ENCODE results near the gene SLC16A12. TPM values are rescaled to one million over a fixed set of nuclear protein-coding genes. Genes with fewer than 3 reads are reported as not detected.

The SLC16A12 gene
- total RNA-seq, 4 donors from 2014 or later: 25.4 to 137 (median 35.3) TPM

DNA sequence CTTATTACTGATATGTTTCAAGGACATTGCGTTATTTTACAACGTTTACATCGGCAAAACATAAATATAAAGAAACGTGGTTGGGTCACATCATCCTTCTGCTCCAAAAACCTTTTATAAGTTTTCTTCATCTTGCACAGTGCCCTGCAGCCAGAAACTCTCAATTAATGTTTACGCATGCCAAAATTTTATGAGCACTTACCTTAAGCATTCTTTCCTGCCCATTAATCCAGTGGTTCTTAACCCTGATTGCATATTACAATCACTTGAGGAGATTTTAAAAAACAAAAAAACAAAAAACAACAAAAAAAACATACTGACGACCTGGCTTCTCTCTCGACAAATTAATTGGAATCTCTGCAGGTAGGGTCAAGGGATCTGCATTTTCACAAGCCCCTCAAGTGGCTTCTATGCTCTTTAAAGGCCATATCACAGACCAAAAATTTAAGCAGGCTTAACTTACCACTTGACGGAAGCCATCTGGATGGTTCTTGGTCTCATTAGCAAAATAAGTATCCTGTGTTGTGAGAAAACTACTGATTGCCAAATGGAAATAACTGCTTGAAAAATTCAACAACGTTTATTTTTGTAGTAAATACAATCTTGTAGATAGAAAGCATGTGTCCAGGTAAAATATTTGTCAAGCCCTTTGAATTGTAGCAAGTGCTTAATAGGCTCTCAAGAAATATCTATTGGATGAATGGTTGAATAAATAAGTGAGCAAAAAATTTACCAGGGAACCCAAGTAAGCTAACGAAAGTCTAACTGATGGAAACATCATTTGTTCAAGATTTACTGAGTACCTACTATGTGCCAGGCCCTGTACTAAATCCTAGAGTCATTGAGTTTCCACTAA is 30.9 kb upstream of the SLC16A12 start:
- no peaks in the 10 kb centered on the region for H3K36me3 ChIP-seq
- DNase-seq: no peak
- peak overlapping the region in 2 of 3 donors; percentile 15 to 31 for H3K27ac ChIP-seq
- H3K4me1 ChIP-seq: peaks cover 4 to 13% of the 10 kb centered on the region in 2 donors
- WGBS, 2 donors: 66 to 71% methylated on average over 10 of the region's 10 CpGs
- intact Hi-C loops (cut with DNase I): loop anchor here (10.0 kb wide), 1 partner anchor 542 kb away; no protein-coding TSS in a partner anchor
- H3K9me3 ChIP-seq: no peaks in the 10 kb centered on the region
- H3K4me3 ChIP-seq (replicated peaks in 1 of 3): no peak overlapping the region
- no peak for TF ChIP-seq POLR2A (IDR thresholded peaks at IDR 0.05)
- no peak for TF ChIP-seq CTCF (IDR thresholded peaks at IDR 0.05)
- H3K27me3 ChIP-seq: no peaks in the 10 kb centered on the region

GRCh38 chr10:89565180-89565579 is 29.8 kb upstream of the SLC16A12 start:
- TF ChIP-seq POLR2A (IDR thresholded peaks at IDR 0.05): no peak
- no peak for TF ChIP-seq CTCF (IDR thresholded peaks at IDR 0.05)
- 76 to 83% methylated on average over 1 of the region's 1 CpG for whole genome bisulfite sequencing, 2 donors
- Histone ChIP-seq H3K36me3 (no peaks in the 10 kb centered on the region), H3K27me3 (no peaks in the 10 kb centered on the region), H3K4me3 (replicated peaks in 1 of 3) (no peak overlapping the region), H3K27ac (no peak overlapping the region), H3K9me3 (no peaks in the 10 kb centered on the region), H3K4me1 (peaks cover 4 to 13% of the 10 kb centered on the region in 2 donors)
- no peak for DNase-seq
- intact Hi-C loops (cut with DNase I): loop anchor here (10.0 kb wide), 1 partner anchor 540 kb away; no protein-coding TSS in a partner anchor

- Histone ChIP-seq H3K27ac (no peak overlapping the region), H3K4me1 (peaks cover 4 to 13% of the 10 kb centered on the region in 2 donors), H3K9me3 (no peaks in the 10 kb centered on the region), H3K4me3 (replicated peaks in 1 of 3) (no peak overlapping the region), H3K36me3 (no peaks in the 10 kb centered on the region), H3K27me3 (no peaks in the 10 kb centered on the region)
- no peak for DNase-seq
- peak; percentile 33 to 92 (median 68) for TF ChIP-seq CTCF (IDR thresholded peaks at IDR 0.05)
- TF ChIP-seq POLR2A (IDR thresholded peaks at IDR 0.05): no peak
- WGBS, 2 donors: 12 to 14% methylated on average over 2 of the region's 2 CpGs
- intact Hi-C loops (cut with DNase I): loop anchor here (5.0 to 10.0 kb wide), 2 partner anchors 137 to 539 kb away; no protein-coding TSS in a partner anchor
Measured at GRCh38 chr10:89563861-89564478, 28.6 kb upstream of the SLC16A12 start.

- H3K27me3 ChIP-seq: no peaks in the 10 kb centered on the region
- TF ChIP-seq POLR2A (IDR thresholded peaks at IDR 0.05) (no peak), CTCF (IDR thresholded peaks at IDR 0.05) (no peak)
- H3K4me3 ChIP-seq (replicated peaks in 1 of 3): no peak overlapping the region
- H3K36me3 ChIP-seq: no peaks in the 10 kb centered on the region
- intact Hi-C loops (cut with DNase I): loop anchor here (5.0 to 10.0 kb wide), 2 partner anchors 136 to 539 kb away; no protein-coding TSS in a partner anchor
- no peak overlapping the region for H3K27ac ChIP-seq
- H3K9me3 ChIP-seq: no peaks in the 10 kb centered on the region
- H3K4me1 ChIP-seq: peaks cover 4 to 13% of the 10 kb centered on the region in 2 donors
- WGBS, 2 donors: 92 to 96% methylated on average over 3 of the region's 3 CpGs
- DNase-seq: no peak
Measured at GRCh38 chr10:89563311-89563710, 27.9 kb upstream of the SLC16A12 start.
